Fibroblast of villous mesenchyme (primary cell): ENCODE measurements around the gene CDH20. TPM values are rescaled to one million over a fixed set of nuclear protein-coding genes. Genes with fewer than 3 reads are reported as not detected.

Experiments
- DNase-seq: peaks from one replicate; pipeline ENCODE4 v3.0.0-alpha.2; 2010; ENCODE audit warnings: low read depth
- H3K4me3 ChIP-seq: 2 replicates; pipeline ENCODE4 v1.5.1; 2011; ENCODE audit warnings: low read depth, mild to moderate bottlenecking, low read length
- CTCF ChIP-seq: IDR thresholded peaks from 2 replicates; pipeline ENCODE4 v1.5.1; 2012; ENCODE audit warnings: low read depth, mild to moderate bottlenecking, low read length; ENCODE audit not compliant: insufficient read depth
- total RNA-seq: library from RNA; depleted of rRNA; stranded (reverse); fragments of >200 nt; gene quantifications from 2 replicates; pipeline ENCODE4 v1.2.3, GENCODE V29; 2012

Gene CDH20
- total RNA-seq = under 0.01 and 0.32 TPM in 2 replicates

GRCh38 chr18:61333271-61333745 lies at the start of gene CDH20:
Gene CDH20, plus strand, starts transcription at chr18:61333430.
- H3K4me3 ChIP-seq = peak within 1 kb of the TSS; percentile 2
- no peak for DNase-seq
- TF ChIP-seq CTCF = no peak

- H3K4me3 ChIP-seq = no peak overlapping the region
- TF ChIP-seq CTCF = no peak
- DNase-seq = no peak
Measured at GRCh38 chr18:61284039-61284438, 49.2 kb upstream of the CDH20 start.

- DNase-seq = no peak
- H3K4me3 ChIP-seq = no peak overlapping the region
- TF ChIP-seq CTCF = no peak
Measured at GRCh38 chr18:61285777-61286176, 47.5 kb upstream of the CDH20 start.

- no peak overlapping the region for H3K4me3 ChIP-seq
- TF ChIP-seq CTCF = no peak
- no peak for DNase-seq
Measured at GRCh38 chr18:61286867-61287266, 46.4 kb upstream of the CDH20 start.

GRCh38 chr18:61290616-61291015 lies 42.6 kb upstream of the CDH20 start:
- DNase-seq = no peak
- no peak for TF ChIP-seq CTCF
- H3K4me3 ChIP-seq = no peak overlapping the region

GRCh38 chr18:61292280-61293035 lies 40.8 kb upstream of the CDH20 start:
- H3K4me3 ChIP-seq = no peak overlapping the region
- no peak for DNase-seq
- TF ChIP-seq CTCF = no peak

GRCh38 chr18:61295153-61295552 lies 38.1 kb upstream of the CDH20 start:
- no peak for DNase-seq
- H3K4me3 ChIP-seq = no peak overlapping the region
- TF ChIP-seq CTCF = no peak
